Type B pancreatic cell (in vitro differentiated cells): ENCODE data around the gene HNRNPDL. TPM values are rescaled to one million over a fixed set of nuclear protein-coding genes. Genes with fewer than 3 reads are reported as not detected.
"Not testable (repeated sequence)": the region's sequence is repeated elsewhere in the genome, so short reads cannot be mapped to it uniquely, and the experiment has no call there.

ENCODE experiments used
- DNase-seq: peaks from one replicate; pipeline ENCODE4 v3.0.0; 2021; ENCODE audit warnings: mixed read lengths; ENCODE audit not compliant: unreplicated experiment; ENCODE audit errors: extremely low spot score
- H3K27ac Mint-ChIP-seq: 2 replicates; pipeline ENCODE4 v1.8.0; 2021; ENCODE audit warnings: mild to moderate bottlenecking, mixed read lengths
- H3K27me3 Mint-ChIP-seq: 2 replicates; pipeline ENCODE4 v1.8.0; 2021; ENCODE audit warnings: mixed read lengths
- H3K36me3 Mint-ChIP-seq: 2 replicates; pipeline ENCODE4 v1.8.0; 2021; ENCODE audit warnings: mixed read lengths
- H3K4me1 Mint-ChIP-seq: one replicate; pipeline ENCODE4 v1.8.0; 2021; ENCODE audit warnings: mixed read lengths; ENCODE audit not compliant: unreplicated experiment
- H3K4me3 Mint-ChIP-seq: 2 replicates; pipeline ENCODE4 v1.8.0; 2021; ENCODE audit warnings: mild to moderate bottlenecking, mixed read lengths
- H3K9me3 Mint-ChIP-seq: 2 replicates; pipeline ENCODE4 v1.8.0; 2021; ENCODE audit warnings: mixed read lengths
- CTCF ChIP-seq: fragments of 200-600 bp; sonication (generic); conservative IDR thresholded peaks from 2 replicates; pipeline ENCODE4 v1.5.0; 2021; ENCODE audit warnings: antibody characterized with exemption, mild to moderate bottlenecking
- total RNA-seq: library from RNA; stranded (reverse); gene quantifications from 2 replicates; pipeline ENCODE4 v1.2.1, GENCODE V29; 2021; ENCODE audit warnings: low replicate concordance

HNRNPDL gene
- total RNA-seq, 1 donor from 2014 or later, result 448 TPM

- Mint-ChIP-seq H3K4me3 (no peak overlapping the region), H3K36me3 (no peaks in the 10 kb centered on the region), H3K27ac (no peak overlapping the region), H3K27me3 (peaks cover 3% of the 10 kb centered on the region), H3K4me1 (no peaks in the 10 kb centered on the region), H3K9me3 (peaks cover 5% of the 10 kb centered on the region)
- TF ChIP-seq CTCF, result no peak
- no peak for DNase-seq
Observed at GRCh38 chr4:82401600-82401999, 28.7 kb downstream of the HNRNPDL start.

GRCh38 chr4:82398263-82398662, 32.0 kb downstream of the HNRNPDL start:
- Mint-ChIP-seq H3K27ac (no peak overlapping the region), H3K9me3 (peaks cover 5% of the 10 kb centered on the region), H3K4me1 (no peaks in the 10 kb centered on the region), H3K36me3 (no peaks in the 10 kb centered on the region), H3K4me3 (no peak overlapping the region), H3K27me3 (no peaks in the 10 kb centered on the region)
- no peak for TF ChIP-seq CTCF
- DNase-seq, result no peak

- Mint-ChIP-seq H3K4me1 (no peaks in the 10 kb centered on the region), H3K36me3 (no peaks in the 10 kb centered on the region), H3K27me3 (no peaks in the 10 kb centered on the region), H3K27ac (no peak overlapping the region), H3K4me3 (no peak overlapping the region), H3K9me3 (peaks cover 5% of the 10 kb centered on the region)
- no peak for TF ChIP-seq CTCF
- DNase-seq, result no peak
Observed at GRCh38 chr4:82397527-82397926, 32.7 kb downstream of the HNRNPDL start.

- H3K4me3 Mint-ChIP-seq, result no peak overlapping the region
- no peaks in the 10 kb centered on the region for H3K9me3 Mint-ChIP-seq
- H3K27me3 Mint-ChIP-seq, result no peaks in the 10 kb centered on the region
- no peak for DNase-seq
- no peaks in the 10 kb centered on the region for H3K36me3 Mint-ChIP-seq
- H3K27ac Mint-ChIP-seq, result no peak overlapping the region
- no peak for TF ChIP-seq CTCF
- H3K4me1 Mint-ChIP-seq, result no peaks in the 10 kb centered on the region
Observed at GRCh38 chr4:82394896-82395295, 35.4 kb downstream of the HNRNPDL start.

- DNase-seq, H3K27ac Mint-ChIP-seq, H3K4me3 Mint-ChIP-seq, H3K27me3 Mint-ChIP-seq, H3K36me3 Mint-ChIP-seq, H3K9me3 Mint-ChIP-seq, H3K4me1 Mint-ChIP-seq: not testable (repeated sequence)
Observed at GRCh38 chr4:82390061-82390460, 40.2 kb downstream of the HNRNPDL start.

GRCh38 chr4:82388405-82388804, 41.9 kb downstream of the HNRNPDL start:
- H3K27me3 Mint-ChIP-seq, result no peaks in the 10 kb centered on the region
- H3K36me3 Mint-ChIP-seq, result peaks cover 11% of the 10 kb centered on the region
- TF ChIP-seq CTCF, result no peak
- no peak for DNase-seq
- H3K4me1 Mint-ChIP-seq, result no peaks in the 10 kb centered on the region
- H3K27ac Mint-ChIP-seq, result no peak overlapping the region
- peaks cover 8% of the 10 kb centered on the region for H3K9me3 Mint-ChIP-seq
- no peak overlapping the region for H3K4me3 Mint-ChIP-seq

- H3K36me3 Mint-ChIP-seq, result peaks cover 11% of the 10 kb centered on the region
- not testable (repeated sequence) for H3K4me1 Mint-ChIP-seq, H3K27ac Mint-ChIP-seq, DNase-seq, H3K27me3 Mint-ChIP-seq, H3K9me3 Mint-ChIP-seq, H3K4me3 Mint-ChIP-seq
Observed at GRCh38 chr4:82386312-82386711, 44.0 kb downstream of the HNRNPDL start.
